Subcutaneous abdominal adipose tissue (tissue), 5 donors: ENCODE results near the gene APP.

Experiments used
- H3K27ac ChIP-seq: one replicate; pipeline ENCODE4 v1.7.0; 2013; ENCODE audit warnings: low read depth, mild to moderate bottlenecking, inconsistent platforms, low read length, moderate library complexity
- H3K27me3 ChIP-seq, 5 donors: one replicate each; pipeline ENCODE4 v1.7.0; 2013; ENCODE audit warnings: low read length in 5 of 5, inconsistent platforms in 1 of 5; ENCODE audit not compliant: control insufficient read depth in 5 of 5, insufficient read depth in 4 of 5
- H3K36me3 ChIP-seq, 5 donors: one replicate each; pipeline ENCODE4 v1.7.0; 2013; ENCODE audit warnings: low read length in 5 of 5; ENCODE audit not compliant: control insufficient read depth in 5 of 5, insufficient read depth in 5 of 5
- H3K4me1 ChIP-seq, 5 donors: one replicate each; pipeline ENCODE4 v1.7.0; 2013; ENCODE audit warnings: low read length in 5 of 5, mild to moderate bottlenecking in 3 of 5, moderate library complexity in 1 of 5; ENCODE audit not compliant: control insufficient read depth in 5 of 5, insufficient read depth in 5 of 5
- H3K4me3 ChIP-seq, 5 donors: one replicate each; pipeline ENCODE4 v1.7.0; 2013; ENCODE audit warnings: low read length in 5 of 5, low read depth in 1 of 5
- H3K9ac ChIP-seq, 5 donors: one replicate each; pipeline ENCODE4 v1.7.0; 2013; ENCODE audit warnings: low read length in 5 of 5, mild to moderate bottlenecking in 4 of 5, moderate library complexity in 3 of 5
- H3K9me3 ChIP-seq, 5 donors: one replicate each; pipeline ENCODE4 v1.7.0; 2013; ENCODE audit warnings: low read length in 5 of 5; ENCODE audit not compliant: control insufficient read depth in 5 of 5
- donor health status: healthy.
- donor health status: healthy.
- donor health status: healthy.
- donor health status: healthy.
- donor health status: healthy.

Gene APP

DNA sequence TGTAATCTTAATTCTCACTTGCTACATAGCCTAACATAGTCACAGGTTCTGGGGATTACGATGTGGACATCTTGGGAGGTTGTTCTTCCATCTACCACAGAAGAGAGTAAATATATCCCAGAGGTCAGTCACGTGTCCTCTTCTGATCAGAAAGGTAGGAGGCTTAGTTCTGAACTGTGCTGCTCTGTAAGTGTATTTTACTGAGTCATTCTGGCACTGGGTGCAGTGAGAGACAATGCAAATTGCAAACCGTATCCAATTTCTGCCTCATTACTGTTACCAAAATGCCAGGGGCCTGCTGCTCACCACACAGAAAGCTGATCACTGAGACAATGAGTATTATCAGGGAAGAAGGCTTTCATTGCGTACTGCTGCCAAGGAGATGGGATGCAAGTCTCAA is 331.8 kb downstream of the APP start:
- Histone ChIP-seq H3K4me3 (no peak overlapping the region), H3K27me3 (no peaks in the 10 kb centered on the region), H3K27ac (no peak overlapping the region), H3K9me3 (peaks cover 0 to 10% (median 5%) of the 10 kb centered on the region in 5 donors), H3K36me3 (no peaks in the 10 kb centered on the region), H3K9ac (no peak overlapping the region), H3K4me1 (peaks cover 0 to 5% (median 0%) of the 10 kb centered on the region in 5 donors)

DNA sequence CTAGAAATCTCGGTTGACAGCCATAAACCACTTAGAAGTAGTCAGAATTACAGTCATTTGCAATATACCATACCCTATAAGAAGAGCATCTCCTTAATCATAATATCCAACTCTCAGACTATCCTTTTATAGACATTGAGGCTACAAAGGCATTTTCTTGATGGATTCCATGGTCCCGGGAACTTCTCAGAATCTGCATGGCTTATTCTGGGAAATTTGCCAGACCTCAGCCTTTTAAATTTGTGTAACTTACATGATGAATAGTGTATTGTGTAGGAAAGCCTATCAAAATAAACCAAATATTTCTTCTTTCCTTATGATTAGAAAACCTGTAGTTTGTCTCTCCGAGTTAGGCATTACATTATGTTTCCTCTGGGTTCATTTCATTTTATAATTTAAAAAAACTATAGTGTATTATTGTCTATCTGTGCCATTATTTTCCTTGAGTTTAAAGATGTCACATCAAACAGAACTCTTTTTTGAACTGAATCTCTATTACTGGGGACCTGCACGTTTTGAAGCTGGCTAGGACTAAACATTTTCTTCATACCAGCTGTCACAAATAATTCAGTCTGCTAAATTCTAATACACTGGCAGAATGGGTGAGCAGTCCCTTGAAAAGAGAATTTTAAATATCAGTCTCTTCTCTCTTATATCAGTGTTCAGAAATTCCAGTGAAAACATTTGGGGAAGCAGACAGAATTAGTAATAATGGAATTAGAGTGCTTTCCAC is 332.9 kb downstream of the APP start:
- Histone ChIP-seq H3K27me3 (no peaks in the 10 kb centered on the region), H3K4me3 (no peak overlapping the region), H3K9ac (no peak overlapping the region), H3K36me3 (no peaks in the 10 kb centered on the region), H3K9me3 (peaks cover 3 to 19% (median 9%) of the 10 kb centered on the region in 5 donors), H3K4me1 (peaks cover 0 to 5% (median 0%) of the 10 kb centered on the region in 5 donors), H3K27ac (no peak overlapping the region)

DNA sequence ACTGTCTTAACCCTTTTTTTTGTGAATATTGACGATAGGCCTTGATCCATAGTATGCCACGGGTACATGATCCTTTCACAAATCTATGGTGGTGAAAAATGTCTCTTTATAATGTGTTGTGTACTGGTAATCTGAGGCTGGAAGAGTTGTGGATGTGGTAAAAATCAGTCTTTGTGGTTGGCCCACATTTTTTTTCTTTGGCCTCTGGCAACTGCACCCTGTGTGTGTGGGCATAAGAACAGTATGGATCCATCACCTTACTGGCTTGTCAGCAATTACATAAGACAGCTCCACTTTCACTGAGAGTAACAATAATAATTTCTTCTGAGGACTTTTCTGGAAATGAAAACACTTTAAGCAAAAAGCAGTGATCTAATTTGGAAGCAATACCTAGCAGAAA is 334.2 kb downstream of the APP start:
- no peaks in the 10 kb centered on the region for H3K36me3 ChIP-seq
- H3K4me1 ChIP-seq = peaks cover 0 to 5% (median 0%) of the 10 kb centered on the region in 5 donors
- no peaks in the 10 kb centered on the region for H3K27me3 ChIP-seq
- no peak overlapping the region for H3K4me3 ChIP-seq
- peaks cover 3 to 20% (median 9%) of the 10 kb centered on the region in 5 donors for H3K9me3 ChIP-seq
- H3K9ac ChIP-seq = no peak overlapping the region
- no peak overlapping the region for H3K27ac ChIP-seq

DNA sequence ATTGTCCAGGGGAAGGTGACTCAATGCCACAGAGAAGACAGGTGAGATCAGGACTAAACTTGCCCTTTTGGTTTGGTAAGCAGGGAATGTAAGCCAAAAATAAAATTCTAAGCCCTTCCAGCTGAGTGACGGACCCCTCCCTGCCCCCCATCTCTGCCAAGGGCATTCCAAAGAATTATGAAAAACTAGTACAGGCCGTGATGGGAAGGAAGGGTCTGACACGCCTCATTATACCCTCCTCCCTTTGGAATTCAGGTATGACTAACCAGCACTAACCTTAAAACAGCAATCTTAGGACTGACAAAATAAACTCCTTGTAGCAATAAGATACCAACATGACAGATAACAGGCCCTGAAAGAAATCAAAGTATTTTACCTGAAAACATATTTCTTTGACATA is 336.2 kb downstream of the APP start:
- Histone ChIP-seq H3K9me3 (peaks cover 0 to 15% (median 4%) of the 10 kb centered on the region in 5 donors), H3K4me1 (peaks cover 0 to 5% (median 0%) of the 10 kb centered on the region in 5 donors), H3K36me3 (no peaks in the 10 kb centered on the region), H3K27me3 (no peaks in the 10 kb centered on the region), H3K27ac (no peak overlapping the region), H3K9ac (no peak overlapping the region), H3K4me3 (no peak overlapping the region)

DNA sequence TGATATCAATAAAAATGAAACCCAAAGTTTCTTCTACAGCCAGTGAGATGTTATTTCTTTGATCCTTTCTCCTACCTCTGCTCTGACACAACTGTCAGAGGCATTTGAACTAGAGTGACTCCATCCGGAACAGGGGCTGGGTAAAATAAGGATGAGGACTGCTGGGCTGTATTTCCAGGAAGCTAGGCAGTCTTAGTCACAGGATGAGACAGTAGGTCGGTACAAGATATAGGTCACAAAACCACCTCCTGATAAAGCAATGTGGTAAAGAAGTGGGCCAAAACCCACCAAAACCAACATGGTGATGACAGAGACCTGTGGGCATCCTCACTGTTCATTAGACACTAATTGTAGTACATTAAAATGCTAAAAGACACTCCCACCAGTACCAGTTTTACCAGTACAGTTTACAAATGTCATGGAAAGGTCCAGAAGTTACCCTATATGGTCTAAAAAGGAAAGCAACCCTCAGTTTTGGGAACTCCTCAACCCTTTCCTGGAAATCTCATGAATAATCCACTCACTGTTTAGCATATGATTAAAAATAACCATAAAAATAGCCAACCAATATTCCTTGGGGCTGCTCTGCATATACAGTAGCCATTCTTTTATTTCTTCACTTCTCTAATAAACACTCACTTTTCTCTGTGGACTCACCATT is 339.1 kb downstream of the APP start:
- Histone ChIP-seq H3K27ac (no peak overlapping the region), H3K36me3 (no peaks in the 10 kb centered on the region)

More for the DNA sequence above, 339.1 kb downstream of the APP start:
- H3K4me1 ChIP-seq = peaks cover 0 to 5% (median 0%) of the 10 kb centered on the region in 5 donors
- no peak overlapping the region for H3K9ac ChIP-seq
- H3K27me3 ChIP-seq = no peaks in the 10 kb centered on the region
- H3K9me3 ChIP-seq = peaks cover 0 to 13% (median 4%) of the 10 kb centered on the region in 5 donors
- H3K4me3 ChIP-seq = no peak overlapping the region
